Measurements from ENCODE around the gene INAFM1.

- TF ChIP-seq EZH2phosphoT487 (IDR thresholded peaks at IDR 0.05; ENCODE audit: borderline replicate concordance, low read length), result no peak
- TF ChIP-seq CTCF (conservative IDR thresholded peaks at IDR 0.05; ENCODE audit: low read depth, low read length), result no peak
- TF ChIP-seq EZH2 (IDR thresholded peaks at IDR 0.05; ENCODE audit: low read length, unreplicated experiment), result no peak
These were observed 7.3 kb upstream of the INAFM1 start for GRCh38 chr19:47267350-47267759.
